Measurements from ENCODE around the gene TMEM185B.

TMEM185B gene

GRCh38 chr2:120230515-120231471 is 7.6 kb upstream of the TMEM185B start:
- DNase-seq: no peak

GRCh38 chr2:120229341-120229740 is 6.1 kb upstream of the TMEM185B start:
- DNase-seq: no peak

DNA sequence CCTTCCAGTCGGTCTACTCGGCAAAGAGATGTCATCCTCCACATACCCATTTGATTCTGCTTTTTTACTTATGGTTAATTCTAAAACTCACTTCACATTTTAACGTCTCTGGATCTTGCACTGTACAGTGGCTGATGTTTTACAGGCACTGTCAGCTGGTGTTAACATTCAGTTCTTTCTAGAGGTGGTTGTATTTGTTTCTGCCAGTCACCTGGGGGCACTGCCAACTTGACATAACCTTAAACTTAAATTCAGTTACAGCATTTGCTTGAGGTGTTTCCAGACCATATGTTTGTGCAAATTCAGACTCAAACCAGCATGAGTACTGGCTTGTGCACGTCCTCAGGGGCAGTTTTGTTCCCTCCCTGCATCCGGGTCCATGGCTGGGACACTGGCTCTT is 5.3 kb upstream of the TMEM185B start:
- peak; percentile 53 for DNase-seq

DNA sequence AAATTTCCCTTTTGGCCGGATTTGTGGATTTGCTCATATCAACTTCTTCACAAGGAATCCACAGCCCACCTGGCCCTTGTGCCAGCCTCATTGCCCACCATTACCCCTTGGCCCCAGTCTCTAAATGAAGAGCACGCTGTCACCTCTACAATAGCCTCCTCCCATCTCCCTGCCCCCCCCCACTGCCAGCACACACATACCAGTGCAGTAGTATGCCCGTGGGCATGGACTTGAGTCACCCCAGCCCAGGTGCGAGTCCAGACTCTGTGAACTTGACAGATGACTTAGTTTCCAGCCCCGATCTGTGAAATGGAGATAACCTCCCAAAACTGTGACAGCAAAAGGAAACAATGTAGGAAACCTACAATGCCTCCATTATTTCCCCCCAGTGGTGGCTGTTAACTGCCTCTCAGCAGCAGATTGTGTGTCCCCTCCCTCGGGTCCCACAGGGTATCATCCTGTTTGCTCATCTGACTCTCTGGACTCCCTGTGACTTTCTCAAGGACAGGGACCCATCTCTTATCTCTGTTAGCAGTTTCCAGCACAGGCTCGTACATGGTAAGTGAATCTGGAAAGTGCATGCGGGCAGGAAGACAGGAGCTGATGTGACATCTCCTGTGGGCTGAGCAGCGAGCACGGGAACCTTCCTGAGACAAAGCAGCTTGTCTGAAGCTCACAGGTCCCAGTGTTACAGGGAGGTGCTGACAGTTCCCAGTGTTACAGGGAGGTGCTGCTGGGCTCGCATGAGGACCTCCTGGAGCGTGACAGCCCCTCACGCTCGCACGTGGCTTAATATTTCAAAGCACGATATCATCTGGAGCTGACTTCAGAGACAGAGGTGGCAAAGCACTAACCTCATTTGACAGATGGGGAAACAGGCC is 4.2 kb upstream of the TMEM185B start:
- DNase-seq: peak; percentile 68

DNA sequence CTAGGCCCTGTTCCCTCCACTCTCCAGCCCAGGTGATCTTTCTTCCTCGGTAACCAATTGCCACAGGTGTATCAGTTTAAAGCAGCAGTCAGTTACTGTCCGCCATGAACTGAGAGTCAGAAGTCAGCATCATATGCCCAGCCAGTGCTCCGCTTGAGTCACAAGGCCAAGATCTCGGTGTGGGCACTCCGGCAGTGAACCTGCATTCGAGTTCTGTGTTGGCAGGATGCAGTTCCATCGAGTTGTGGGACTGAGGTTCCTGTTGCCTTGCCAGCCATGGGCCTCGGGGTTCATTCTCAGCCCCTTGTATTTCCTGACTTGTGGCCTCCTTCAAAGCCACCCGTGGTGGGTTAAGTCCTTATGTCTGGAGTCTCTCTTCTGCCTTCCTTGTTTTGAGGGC is 3.1 kb upstream of the TMEM185B start:
- DNase-seq: no peak

DNA sequence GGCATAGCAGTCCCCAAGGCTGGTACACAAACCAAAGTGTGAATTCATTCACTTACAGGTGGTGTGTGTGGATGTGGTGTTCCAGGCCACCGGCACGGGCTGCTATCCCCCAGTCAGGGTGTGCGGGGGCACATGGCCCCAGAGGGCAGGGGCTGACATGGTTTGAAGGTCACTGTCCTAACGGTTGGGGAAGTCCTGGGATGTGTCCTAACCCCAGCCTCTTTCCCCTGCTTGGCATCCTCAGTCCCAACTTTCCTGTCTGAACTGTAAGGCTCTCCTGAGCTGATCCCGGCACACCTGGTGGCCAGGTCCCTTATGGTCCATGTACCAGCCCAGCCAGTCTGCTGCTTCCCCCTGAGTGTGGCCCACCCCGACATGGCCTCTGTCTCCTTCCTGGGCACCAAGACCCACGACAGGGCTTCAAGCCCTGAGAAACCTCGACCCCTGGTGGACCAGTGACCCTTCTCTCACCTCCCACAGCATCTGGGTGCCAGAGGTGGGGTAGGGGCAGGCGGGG is 2.4 kb upstream of the TMEM185B start:
- DNase-seq: no peak

- DNase-seq: no peak
Observed at GRCh38 chr2:120224735-120225548, 1.7 kb upstream of the TMEM185B start.

GRCh38 chr2:120224256-120224655 is 1.1 kb upstream of the TMEM185B start:
- DNase-seq: no peak

- no peak for DNase-seq
Observed at GRCh38 chr2:120222186-120223033, 790 bp downstream of the TMEM185B start.

DNA sequence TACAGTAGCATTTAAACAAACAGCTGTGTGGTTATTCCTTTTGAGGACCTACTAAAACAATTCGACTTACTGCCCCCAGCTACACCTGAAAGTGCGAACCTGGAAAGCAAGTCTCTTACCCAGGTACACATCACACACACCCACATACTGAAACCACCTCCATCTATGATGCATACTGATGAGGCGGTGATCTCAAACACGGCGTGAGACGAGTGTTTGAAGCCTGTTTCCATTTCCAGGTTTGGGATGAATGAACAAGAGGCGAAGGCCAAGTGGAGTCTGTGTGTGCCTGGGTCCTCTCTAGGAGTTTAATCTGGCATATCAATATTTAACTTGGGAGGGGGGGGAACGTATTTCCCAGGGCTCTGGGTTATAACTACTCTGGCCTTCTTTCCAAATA is 1.6 kb downstream of the TMEM185B start:
- no peak for DNase-seq

DNA sequence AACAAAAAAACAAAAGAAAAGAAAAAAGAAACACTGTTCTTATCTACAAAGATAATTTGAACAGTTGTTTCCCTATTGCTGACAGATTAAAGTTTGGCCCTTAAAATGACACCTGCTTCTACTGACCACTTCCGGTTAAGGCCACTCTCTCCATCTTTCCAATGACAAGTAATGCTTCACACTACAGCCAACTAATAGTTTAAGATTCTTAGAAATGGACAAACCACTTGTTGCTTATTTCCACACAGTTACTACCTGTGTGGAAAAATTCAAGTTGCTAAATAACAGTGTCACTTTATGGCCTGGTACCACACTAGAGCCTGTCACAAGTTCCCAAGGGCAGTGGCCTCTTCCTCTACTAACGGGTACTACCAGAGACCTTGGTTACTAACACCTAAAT is 2.4 kb downstream of the TMEM185B start:
- no peak for DNase-seq

GRCh38 chr2:120219766-120220165 is 3.4 kb downstream of the TMEM185B start:
- no peak for DNase-seq

DNA sequence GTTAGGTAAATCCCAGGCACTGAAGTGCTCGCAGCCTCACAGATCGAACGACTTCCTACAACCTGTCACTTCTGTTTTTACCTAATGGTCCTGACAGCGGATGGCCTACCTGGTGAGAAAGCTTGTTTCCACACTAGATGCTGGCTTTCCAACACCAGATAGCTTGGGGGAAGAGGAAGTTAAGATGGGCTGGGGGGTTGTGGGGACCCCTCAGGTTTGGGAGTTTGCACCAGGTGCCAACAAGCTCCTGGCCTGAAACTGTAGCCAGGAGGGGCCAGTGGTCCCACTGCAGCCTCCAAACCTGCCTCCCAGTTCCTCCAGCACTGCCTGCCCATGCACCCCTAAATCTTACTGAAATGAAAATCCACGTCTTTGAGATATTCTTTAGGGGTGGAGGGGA is 3.9 kb downstream of the TMEM185B start:
- DNase-seq: no peak

DNA sequence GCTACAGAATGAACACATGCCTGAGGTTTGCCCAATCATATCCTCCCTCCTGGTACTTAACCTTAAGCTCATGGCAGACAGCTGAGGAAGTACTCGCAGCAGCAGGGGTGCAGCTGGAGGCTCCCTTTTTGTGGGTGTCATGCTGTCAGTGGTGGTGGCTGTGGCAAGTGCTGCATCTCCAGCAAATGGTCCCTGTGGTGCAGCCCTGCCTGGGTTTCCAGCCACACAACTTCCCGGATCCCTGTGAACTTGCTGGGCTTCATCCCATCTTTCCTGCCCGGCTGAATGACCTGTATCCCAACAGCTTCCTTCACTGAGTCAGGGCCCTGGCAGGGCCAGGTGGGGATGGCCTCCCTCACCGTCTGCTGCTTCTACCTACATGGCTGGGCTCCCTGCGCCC is 5.0 kb downstream of the TMEM185B start:
- DNase-seq: no peak

DNA sequence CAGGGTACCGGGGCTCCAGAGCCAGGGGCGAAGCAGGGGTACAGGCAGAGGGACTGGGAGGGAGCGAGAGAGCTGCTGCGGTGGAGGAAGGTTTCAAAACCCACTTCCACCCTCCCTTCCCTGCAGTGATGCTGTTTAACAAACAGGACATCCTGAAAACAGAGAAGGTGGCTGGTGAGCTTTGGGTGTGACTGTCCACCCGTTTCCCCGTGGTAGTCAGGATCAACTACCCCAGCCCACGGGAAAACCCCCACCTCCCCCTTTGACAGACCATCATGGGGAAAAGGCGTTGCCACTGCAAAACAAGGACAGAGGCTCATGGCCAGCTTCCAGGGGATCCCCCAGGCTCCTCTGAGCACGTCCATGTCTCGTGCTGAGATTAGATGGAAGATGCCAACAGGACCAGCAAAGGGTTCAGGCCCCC is 12.9 kb downstream of the TMEM185B start:
- no peak for DNase-seq

- DNase-seq: no peak
Observed at GRCh38 chr2:120209427-120210269, 13.6 kb downstream of the TMEM185B start.

DNA sequence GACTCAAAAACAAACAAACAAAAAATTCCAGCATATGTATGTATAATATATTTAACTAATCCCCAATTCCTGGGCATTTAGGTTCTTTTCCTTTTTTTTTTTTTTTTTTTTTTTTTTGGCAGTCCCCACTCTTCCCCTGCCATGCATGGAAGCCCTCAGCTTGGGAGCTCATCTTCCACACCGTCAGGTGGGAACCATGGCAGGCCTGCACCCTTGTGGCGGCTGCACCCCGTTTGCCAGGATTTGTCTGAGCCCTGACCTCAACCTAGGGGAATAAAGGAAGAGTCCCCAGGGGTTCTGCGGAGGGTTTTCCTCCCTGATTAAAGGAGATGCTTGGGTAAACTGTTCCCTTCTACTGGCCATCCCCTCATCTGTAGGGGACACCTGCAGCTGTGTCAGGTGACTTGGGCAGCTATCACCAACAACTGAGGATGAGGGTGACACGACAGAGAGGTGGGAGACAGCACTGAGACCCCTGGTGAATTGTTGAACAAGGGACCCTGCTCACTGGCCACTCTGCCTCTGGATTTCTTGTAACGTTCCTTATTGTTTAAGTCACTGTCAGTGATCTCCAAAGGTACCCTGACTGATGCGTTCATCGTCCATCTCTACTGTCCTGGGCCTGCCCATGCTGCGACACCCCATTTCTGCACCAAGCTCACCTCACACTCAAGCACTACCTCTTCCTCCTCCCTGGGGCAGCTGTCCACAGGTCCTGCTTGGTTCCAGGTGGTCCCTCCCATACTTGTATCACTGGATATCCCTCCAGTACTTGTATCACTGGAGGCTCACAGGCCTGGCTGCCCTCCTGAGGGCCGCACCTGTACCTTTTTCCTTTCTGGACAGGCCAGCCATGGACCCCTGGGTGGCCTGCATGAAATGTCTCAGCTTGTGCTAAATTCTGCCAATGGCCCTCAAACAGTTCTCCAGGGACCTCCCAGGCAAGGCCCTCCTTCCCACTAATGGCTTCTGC is 14.5 kb downstream of the TMEM185B start:
- DNase-seq: no peak

GRCh38 chr2:120206022-120206581 is 17.1 kb downstream of the TMEM185B start:
- DNase-seq: peak; percentile 46
